ENCODE results near the gene PROK2.

DNA sequence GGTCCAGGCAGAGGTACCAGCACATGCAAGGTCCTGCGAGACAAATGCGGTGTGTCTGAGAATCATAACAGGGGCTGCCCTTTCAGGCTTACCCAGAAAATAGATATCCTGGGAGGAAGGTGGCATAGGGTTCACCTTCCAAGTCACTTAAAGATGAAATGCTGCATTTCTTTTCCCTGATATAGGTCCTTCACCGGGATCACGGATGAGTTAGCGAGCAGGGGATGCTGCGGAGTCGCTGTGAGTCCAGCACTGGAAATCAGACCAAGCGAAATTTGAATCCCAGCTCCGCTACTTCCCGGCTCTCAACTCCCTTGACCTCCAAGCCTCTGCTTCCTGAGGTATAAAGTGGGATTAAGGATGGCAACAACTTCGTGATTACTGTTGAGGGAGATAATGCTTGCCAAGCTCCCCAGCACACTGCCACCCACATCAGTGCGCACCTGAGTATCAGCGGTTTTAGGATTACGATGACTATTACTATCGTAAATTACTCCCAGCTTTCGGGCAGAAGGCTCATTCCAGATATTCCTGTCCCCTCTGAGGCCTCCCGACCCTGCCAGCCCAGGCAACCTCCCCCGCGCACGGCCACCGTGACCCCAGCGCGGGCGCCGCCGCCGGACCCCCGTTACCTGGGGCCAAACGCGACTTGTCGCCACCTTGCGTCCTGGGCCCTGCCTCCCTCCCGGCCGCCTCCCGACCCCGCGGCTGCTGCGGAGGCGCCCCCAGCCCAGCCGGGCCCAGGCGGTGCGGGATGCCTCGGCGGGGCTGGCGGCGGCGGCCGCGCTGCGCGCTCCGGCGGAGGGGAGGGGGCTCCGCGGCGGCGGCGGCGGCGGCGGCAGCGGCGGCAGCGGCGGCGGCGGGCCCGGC is 31.9 kb downstream of the PROK2 start:
- TF ChIP-seq, protein P1, sequence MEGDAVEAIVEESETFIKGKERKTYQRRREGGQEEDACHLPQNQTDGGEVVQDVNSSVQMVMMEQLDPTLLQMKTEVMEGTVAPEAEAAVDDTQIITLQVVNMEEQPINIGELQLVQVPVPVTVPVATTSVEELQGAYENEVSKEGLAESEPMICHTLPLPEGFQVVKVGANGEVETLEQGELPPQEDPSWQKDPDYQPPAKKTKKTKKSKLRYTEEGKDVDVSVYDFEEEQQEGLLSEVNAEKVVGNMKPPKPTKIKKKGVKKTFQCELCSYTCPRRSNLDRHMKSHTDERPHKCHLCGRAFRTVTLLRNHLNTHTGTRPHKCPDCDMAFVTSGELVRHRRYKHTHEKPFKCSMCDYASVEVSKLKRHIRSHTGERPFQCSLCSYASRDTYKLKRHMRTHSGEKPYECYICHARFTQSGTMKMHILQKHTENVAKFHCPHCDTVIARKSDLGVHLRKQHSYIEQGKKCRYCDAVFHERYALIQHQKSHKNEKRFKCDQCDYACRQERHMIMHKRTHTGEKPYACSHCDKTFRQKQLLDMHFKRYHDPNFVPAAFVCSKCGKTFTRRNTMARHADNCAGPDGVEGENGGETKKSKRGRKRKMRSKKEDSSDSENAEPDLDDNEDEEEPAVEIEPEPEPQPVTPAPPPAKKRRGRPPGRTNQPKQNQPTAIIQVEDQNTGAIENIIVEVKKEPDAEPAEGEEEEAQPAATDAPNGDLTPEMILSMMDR (IDR thresholded peaks at IDR 0.05) = no peak
- TF ChIP-seq POLR2AphosphoS5 (IDR thresholded peaks at IDR 0.05) = no peak
- no peak for TF ChIP-seq POLR2A (IDR thresholded peaks at IDR 0.05)

Data from sigmoid colon (tissue), 4 donors.